CD4-positive, alpha-beta memory T cell (primary cell): Measurements from ENCODE around the gene BFSP1. TPM values are rescaled to one million over a fixed set of nuclear protein-coding genes. Genes with fewer than 3 reads are reported as not detected.

Experiments used
- CTCF ChIA-PET: fragments of 350-600 bp; sonication (Branson Sonifier 250); formaldehyde crosslinking; loops from one replicate; lab custom pipeline; 2021; ENCODE audit warnings: inconsistent platforms; ENCODE audit not compliant: partially characterized antibody; lab: Charles Lee
- POLR2A ChIA-PET: fragments of 350-600 bp; sonication (Branson Sonifier 250); formaldehyde crosslinking; loops from one replicate; lab custom pipeline; 2021; ENCODE audit not compliant: partially characterized antibody; lab: Charles Lee
- DNase-seq, 5 donors: peaks; one replicate each; pipeline versions ENCODE4 v3.0.0 to v3.0.0-alpha.2; 2020 to 2022; ENCODE audit warnings: mixed read lengths in 1 of 5
- H3K27ac ChIP-seq: one replicate; pipeline ENCODE4 v1.7.0; 2013; ENCODE audit warnings: low read depth, low read length
- H3K27me3 ChIP-seq: 2 replicates; pipeline ENCODE4 v1.7.0; 2013; ENCODE audit warnings: mild to moderate bottlenecking, low read length, moderate library complexity; ENCODE audit not compliant: insufficient read depth
- H3K36me3 ChIP-seq: 2 replicates; pipeline ENCODE4 v1.7.0; 2013; ENCODE audit warnings: mild to moderate bottlenecking, low read length, moderate library complexity; ENCODE audit not compliant: insufficient read depth
- H3K4me1 ChIP-seq: 2 replicates; pipeline ENCODE4 v1.7.0; 2013; ENCODE audit warnings: mild to moderate bottlenecking, low read length, moderate library complexity; ENCODE audit not compliant: insufficient read depth
- H3K4me3 ChIP-seq, 2 donors: one replicate each; pipeline ENCODE4 v1.7.0; 2013; ENCODE audit warnings: low read length in 2 of 2, mild to moderate bottlenecking in 1 of 2
- H3K9me3 ChIP-seq, 2 donors: one replicate each; pipeline ENCODE4 v1.7.0; 2013; ENCODE audit warnings: low read length in 2 of 2, control low read depth in 1 of 2; ENCODE audit not compliant: control insufficient read depth in 1 of 2
- H3K27ac Mint-ChIP-seq, 7 donors: one replicate each; pipeline ENCODE4 v1.8.0; 2020 to 2021; ENCODE audit warnings: mixed read lengths in 7 of 7, mild to moderate bottlenecking in 6 of 7, inconsistent platforms in 3 of 7, moderate library complexity in 3 of 7
- H3K27me3 Mint-ChIP-seq, 2 donors: one replicate each; pipeline ENCODE4 v1.8.0; 2020 to 2021; ENCODE audit warnings: mixed read lengths in 2 of 2
- H3K36me3 Mint-ChIP-seq, 2 donors: one replicate each; pipeline ENCODE4 v1.8.0; 2020 to 2021; ENCODE audit warnings: mixed read lengths in 2 of 2, inconsistent platforms in 1 of 2, mild to moderate bottlenecking in 1 of 2
- H3K4me1 Mint-ChIP-seq, 4 donors: one replicate each; pipeline ENCODE4 v1.8.0; 2020 to 2021; ENCODE audit warnings: mixed read lengths in 4 of 4, mild to moderate bottlenecking in 1 of 4
- H3K4me3 Mint-ChIP-seq, 8 donors: one replicate each; pipeline ENCODE4 v1.8.0; 2020 to 2021; ENCODE audit warnings: mixed read lengths in 8 of 8, mild to moderate bottlenecking in 7 of 8, moderate library complexity in 6 of 8, inconsistent platforms in 3 of 8
- H3K9me3 Mint-ChIP-seq, 8 donors: one replicate each; pipeline ENCODE4 v1.8.0; 2020 to 2021; ENCODE audit warnings: mixed read lengths in 8 of 8, mild to moderate bottlenecking in 5 of 8, inconsistent platforms in 3 of 8, moderate library complexity in 1 of 8
- intact Hi-C: fragments of 100-400 bp; cut with micrococcal nuclease; formaldehyde crosslinking; loops from one replicate; pipeline ENCODE4 v1.15.1; 2023
- polyA plus RNA-seq, 2 donors: library from polyadenylated mRNA; unstranded; fragments of 300-500 nt; fragmentation: Illumina TruSeq; gene quantifications; one replicate each; pipeline ENCODE4 v1.2.3, GENCODE V29; 2021
- total RNA-seq, 2 experiments: library from RNA; stranded (reverse); gene quantifications; one replicate each; pipeline ENCODE4 v1.2.3, GENCODE V29; 2021

Gene BFSP1
- total and polyA plus RNA-seq, 4 experiments from 2014 or later = 0.21 to 0.96 (median 0.91) TPM

DNA sequence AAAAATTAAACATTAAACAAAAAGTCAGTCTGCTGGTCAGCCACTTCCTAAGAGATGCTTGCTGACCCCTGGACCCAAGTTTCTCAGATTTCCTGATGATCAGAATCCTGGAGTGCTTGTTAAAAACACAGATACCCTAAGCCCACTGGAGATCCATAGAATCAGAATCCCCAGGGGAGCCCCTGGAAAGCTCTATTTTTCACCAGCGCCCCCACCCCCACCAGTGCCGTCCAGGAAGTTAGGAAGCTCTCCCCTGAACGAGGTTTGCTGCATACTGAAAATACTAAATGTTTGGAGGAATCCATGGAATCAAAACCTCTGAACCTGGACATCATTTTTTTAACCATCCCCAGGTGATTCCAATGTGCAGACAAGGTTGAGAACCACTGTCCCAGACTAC is 69.2 kb downstream of the BFSP1 start:
- DNase-seq = no peak
- Histone ChIP-seq H3K27me3 (no peaks in the 10 kb centered on the region), H3K4me1 (no peaks in the 10 kb centered on the region), H3K9me3 (no peaks in the 10 kb centered on the region), H3K36me3 (no peaks in the 10 kb centered on the region), H3K27ac (no peak overlapping the region), H3K4me3 (no peak overlapping the region)
- peaks cover 0 to 7% of the 10 kb centered on the region in 2 donors for H3K27me3 Mint-ChIP-seq
- CTCF ChIA-PET = no interaction called here
- peaks cover 0 to 3% (median 0%) of the 10 kb centered on the region in 8 donors for H3K9me3 Mint-ChIP-seq
- H3K4me3 Mint-ChIP-seq = no peak overlapping the region
- H3K27ac Mint-ChIP-seq = no peak overlapping the region
- intact Hi-C loops = no loop called here
- POLR2A ChIA-PET = no interaction called here
- H3K4me1 Mint-ChIP-seq = peaks cover 0 to 7% (median 2%) of the 10 kb centered on the region in 4 donors
- H3K36me3 Mint-ChIP-seq = no peaks in the 10 kb centered on the region

DNA sequence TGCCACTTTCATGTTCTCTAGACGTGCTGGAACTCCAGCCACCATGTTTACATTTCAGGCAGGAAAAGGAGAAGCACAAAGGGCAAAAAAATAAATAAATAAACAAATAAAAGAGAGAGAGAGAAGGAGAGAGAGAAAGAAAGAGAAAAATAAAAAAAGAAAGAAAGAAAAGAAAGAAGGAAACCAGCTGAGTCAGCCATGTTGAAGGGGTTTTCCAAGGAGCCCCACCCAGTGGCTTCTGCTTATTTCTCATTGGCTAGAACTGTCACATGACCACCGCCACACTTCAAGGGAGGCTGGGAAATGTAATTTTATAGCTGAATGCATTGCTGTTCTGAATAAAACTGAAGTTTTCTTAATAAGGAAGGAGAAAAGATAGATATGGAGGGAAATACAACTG is 71.1 kb downstream of the BFSP1 start:
- H3K4me1 Mint-ChIP-seq = peaks cover 0 to 7% (median 2%) of the 10 kb centered on the region in 4 donors
- Histone ChIP-seq H3K4me3 (no peak overlapping the region), H3K36me3 (no peaks in the 10 kb centered on the region), H3K27ac (no peak overlapping the region), H3K27me3 (no peaks in the 10 kb centered on the region), H3K4me1 (no peaks in the 10 kb centered on the region), H3K9me3 (no peaks in the 10 kb centered on the region)
- no peaks in the 10 kb centered on the region for H3K36me3 Mint-ChIP-seq
- H3K27me3 Mint-ChIP-seq = peaks cover 0 to 11% of the 10 kb centered on the region in 2 donors
- no peak overlapping the region for H3K27ac Mint-ChIP-seq
- no peak overlapping the region for H3K4me3 Mint-ChIP-seq
- CTCF ChIA-PET = interaction anchor here (1.7 kb wide), 1 partner anchor 29 kb away, joined by 6 read pairs; no protein-coding TSS in a partner anchor
- intact Hi-C loops = no loop called here
- peaks cover 0 to 3% (median 0%) of the 10 kb centered on the region in 8 donors for H3K9me3 Mint-ChIP-seq
- DNase-seq = peak in 1 of 5 donors; percentile 2
- POLR2A ChIA-PET = no interaction called here

DNA sequence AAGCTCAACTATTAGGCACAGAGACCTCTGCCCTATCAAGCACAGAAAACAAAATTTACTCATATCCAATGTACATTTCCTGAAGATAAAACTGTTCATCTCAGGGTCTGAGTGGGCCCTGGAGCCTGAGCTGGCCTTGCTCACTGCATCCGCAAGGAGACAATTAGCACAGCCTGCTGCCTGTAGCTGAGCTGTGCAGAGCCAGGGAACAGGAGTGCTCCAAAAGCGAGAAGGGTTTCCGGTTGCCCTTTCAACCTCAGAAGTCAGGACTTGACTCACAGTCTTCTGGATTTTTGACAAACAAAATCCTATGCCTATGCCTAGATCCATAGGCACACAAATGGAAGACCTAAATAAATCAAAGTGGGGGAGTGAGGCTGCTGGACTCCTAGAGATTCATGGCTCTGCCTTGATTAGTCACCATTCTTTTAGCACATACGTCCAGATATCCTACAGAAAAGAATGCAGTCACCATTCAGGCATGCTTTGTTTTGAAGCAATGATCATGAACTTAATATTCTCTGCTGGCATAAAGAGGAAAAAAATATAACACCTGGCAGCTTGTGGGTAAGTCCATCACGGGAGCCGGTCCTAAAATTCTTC is 73.5 kb downstream of the BFSP1 start:
- CTCF ChIA-PET = interaction anchor here (1.8 kb wide), 1 partner anchor 26 kb away, joined by 7 read pairs; no protein-coding TSS in a partner anchor
- intact Hi-C loops = no loop called here
- Histone ChIP-seq H3K4me3 (no peak overlapping the region), H3K9me3 (no peaks in the 10 kb centered on the region), H3K27ac (no peak overlapping the region), H3K36me3 (no peaks in the 10 kb centered on the region), H3K4me1 (no peaks in the 10 kb centered on the region), H3K27me3 (peaks cover 6% of the 10 kb centered on the region)
- H3K27me3 Mint-ChIP-seq = peaks cover 2 to 15% of the 10 kb centered on the region in 2 donors
- POLR2A ChIA-PET = no interaction called here
- no peak overlapping the region for H3K27ac Mint-ChIP-seq
- H3K36me3 Mint-ChIP-seq = no peaks in the 10 kb centered on the region
- H3K9me3 Mint-ChIP-seq = no peaks in the 10 kb centered on the region
- H3K4me3 Mint-ChIP-seq = no peak overlapping the region
- DNase-seq = no peak
- H3K4me1 Mint-ChIP-seq = peaks cover 0 to 7% (median 2%) of the 10 kb centered on the region in 4 donors

DNA sequence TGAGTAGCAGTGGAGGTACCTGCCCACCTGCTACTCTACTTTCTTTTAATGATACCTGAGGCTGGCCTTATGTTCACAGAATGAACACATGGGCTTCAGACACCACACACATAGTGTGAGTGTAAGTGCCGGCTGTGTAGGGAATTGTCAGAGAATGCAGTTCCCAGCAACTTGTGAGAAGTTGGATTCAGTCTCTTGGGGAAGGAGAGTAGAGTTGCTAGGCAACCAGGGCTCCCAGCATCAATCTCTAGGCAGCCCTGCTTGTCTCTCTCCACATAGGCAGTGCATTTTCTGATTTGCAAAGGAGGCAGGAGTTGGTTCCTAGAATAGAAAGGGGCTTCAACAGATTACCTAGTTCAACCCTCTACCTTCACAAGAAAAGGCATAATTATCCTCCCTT is 74.1 kb downstream of the BFSP1 start:
- Histone ChIP-seq H3K9me3 (no peaks in the 10 kb centered on the region), H3K27me3 (peaks cover 6% of the 10 kb centered on the region), H3K4me1 (no peaks in the 10 kb centered on the region), H3K27ac (no peak overlapping the region), H3K4me3 (no peak overlapping the region), H3K36me3 (no peaks in the 10 kb centered on the region)
- intact Hi-C loops = no loop called here
- DNase-seq = no peak
- Mint-ChIP-seq H3K4me1 (peaks cover 0 to 3% (median 2%) of the 10 kb centered on the region in 4 donors), H3K9me3 (no peaks in the 10 kb centered on the region), H3K27me3 (peaks cover 2 to 19% of the 10 kb centered on the region in 2 donors), H3K27ac (no peak overlapping the region), H3K36me3 (no peaks in the 10 kb centered on the region), H3K4me3 (no peak overlapping the region)
- POLR2A ChIA-PET = no interaction called here
- CTCF ChIA-PET = interaction anchor here (1.8 kb wide), 1 partner anchor 25 kb away, joined by 7 read pairs; no protein-coding TSS in a partner anchor

DNA sequence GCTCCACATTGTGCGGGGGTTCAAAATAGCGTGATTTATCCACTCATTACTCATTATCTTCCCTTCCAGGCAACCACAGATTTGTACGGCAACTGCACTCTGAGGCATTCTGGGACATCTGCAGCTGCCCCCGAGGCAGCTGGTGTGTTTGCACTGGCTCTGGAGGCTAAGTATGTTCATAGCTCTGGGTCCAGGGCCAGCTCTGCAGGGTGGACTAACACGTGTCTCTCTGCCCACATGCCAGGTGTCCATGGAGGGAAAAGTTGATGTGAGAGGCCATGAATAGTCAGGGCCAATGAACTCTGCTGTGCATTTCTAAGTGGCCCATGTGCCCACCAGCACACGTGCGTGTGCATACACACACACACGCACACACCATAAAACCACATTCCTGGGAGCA is 74.9 kb downstream of the BFSP1 start:
- Histone ChIP-seq H3K36me3 (no peaks in the 10 kb centered on the region), H3K27ac (no peak overlapping the region), H3K9me3 (no peaks in the 10 kb centered on the region), H3K4me3 (no peak overlapping the region), H3K27me3 (peaks cover 6% of the 10 kb centered on the region), H3K4me1 (no peaks in the 10 kb centered on the region)
- H3K27ac Mint-ChIP-seq = no peak overlapping the region
- no peaks in the 10 kb centered on the region for H3K9me3 Mint-ChIP-seq
- peaks cover 0 to 3% (median 2%) of the 10 kb centered on the region in 4 donors for H3K4me1 Mint-ChIP-seq
- intact Hi-C loops = no loop called here
- H3K36me3 Mint-ChIP-seq = no peaks in the 10 kb centered on the region
- no peak for DNase-seq
- POLR2A ChIA-PET = no interaction called here
- CTCF ChIA-PET = interaction anchor here (1.8 kb wide), 1 partner anchor 24 kb away, joined by 7 read pairs; no protein-coding TSS in a partner anchor
- no peak overlapping the region for H3K4me3 Mint-ChIP-seq
- peaks cover 6 to 24% of the 10 kb centered on the region in 2 donors for H3K27me3 Mint-ChIP-seq

DNA sequence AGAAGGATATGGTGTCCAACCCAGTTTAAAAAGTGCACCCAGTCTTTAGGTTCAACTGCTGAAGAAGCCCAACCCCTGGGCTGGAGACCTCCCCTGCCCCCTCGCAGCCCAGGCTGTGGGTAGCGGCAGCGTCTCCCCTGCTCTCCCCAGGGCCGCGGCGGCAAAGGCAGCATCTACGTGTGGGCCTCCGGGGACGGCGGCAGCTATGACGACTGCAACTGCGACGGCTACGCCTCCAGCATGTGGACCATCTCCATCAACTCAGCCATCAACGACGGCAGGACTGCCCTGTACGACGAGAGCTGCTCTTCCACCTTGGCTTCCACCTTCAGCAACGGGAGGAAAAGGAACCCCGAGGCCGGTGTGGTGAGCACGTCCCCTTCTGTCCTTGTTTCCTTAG is 77.6 kb downstream of the BFSP1 start:
- CTCF ChIA-PET = no interaction called here
- H3K36me3 ChIP-seq = no peaks in the 10 kb centered on the region

DNA sequence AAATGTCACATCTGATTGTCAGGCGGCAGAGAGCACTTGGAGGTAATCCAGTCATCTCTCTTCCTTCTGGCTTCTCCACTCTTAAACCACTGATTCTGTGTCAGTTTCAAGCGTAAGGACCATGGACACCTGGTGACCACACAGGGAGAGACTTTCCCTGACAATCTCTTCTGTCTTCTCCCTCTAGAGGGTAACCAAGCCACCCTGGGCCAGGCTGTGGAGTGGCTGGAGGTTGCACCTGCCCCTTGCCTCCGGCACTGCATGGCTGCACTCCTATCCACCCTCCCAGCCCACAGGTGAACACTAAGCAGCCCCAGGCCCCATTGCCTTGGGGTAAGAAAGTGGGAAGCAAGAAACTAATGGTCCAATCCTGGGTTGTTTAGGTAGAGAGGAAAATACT is 78.7 kb downstream of the BFSP1 start:
- Mint-ChIP-seq H3K4me1 (no peaks in the 10 kb centered on the region), H3K4me3 (no peak overlapping the region), H3K27me3 (peaks cover 8 to 30% of the 10 kb centered on the region in 2 donors), H3K27ac (no peak overlapping the region), H3K36me3 (no peaks in the 10 kb centered on the region), H3K9me3 (no peaks in the 10 kb centered on the region)
- Histone ChIP-seq H3K27ac (no peak overlapping the region), H3K4me1 (no peaks in the 10 kb centered on the region), H3K4me3 (no peak overlapping the region), H3K36me3 (no peaks in the 10 kb centered on the region), H3K27me3 (peaks cover 6% of the 10 kb centered on the region), H3K9me3 (no peaks in the 10 kb centered on the region)
- intact Hi-C loops = no loop called here
- no peak for DNase-seq
- POLR2A ChIA-PET = no interaction called here
- CTCF ChIA-PET = no interaction called here

More for the DNA sequence above, 77.6 kb downstream of the BFSP1 start:
- H3K9me3 Mint-ChIP-seq = no peaks in the 10 kb centered on the region
- H3K4me1 Mint-ChIP-seq = no peaks in the 10 kb centered on the region
- H3K4me3 Mint-ChIP-seq = no peak overlapping the region
- H3K27ac Mint-ChIP-seq = no peak overlapping the region
- intact Hi-C loops = no loop called here
- Histone ChIP-seq H3K9me3 (no peaks in the 10 kb centered on the region), H3K4me1 (no peaks in the 10 kb centered on the region), H3K27ac (no peak overlapping the region), H3K4me3 (no peak overlapping the region), H3K27me3 (peaks cover 6% of the 10 kb centered on the region)
- H3K36me3 Mint-ChIP-seq = no peaks in the 10 kb centered on the region
- H3K27me3 Mint-ChIP-seq = peaks cover 7 to 30% of the 10 kb centered on the region in 2 donors
- POLR2A ChIA-PET = no interaction called here
- no peak for DNase-seq
